Midbrain (tissue), 1 donor: ENCODE measurements around the gene GAS2L2.

ENCODE experiments used
- DNase-seq: peaks from one replicate; lab custom pipeline; 2025; lab: John Stamatoyannopoulos, UW

The GAS2L2 gene

GRCh38 chr17:35752945-35753764 lies at the start of gene GAS2L2:
Gene GAS2L2 (minus strand): TSS chr17:35753239. CDS start chr17:35752850, 389 bp downstream.
- DNase-seq: no peak

- peak; percentile 79 for DNase-seq
These were observed 48.7 kb upstream of the GAS2L2 start for GRCh38 chr17:35801583-35802224.

- peak; percentile 76 for DNase-seq
These were observed 46.9 kb upstream of the GAS2L2 start for GRCh38 chr17:35799942-35800341.

- no peak for DNase-seq
These were observed 44.9 kb upstream of the GAS2L2 start for GRCh38 chr17:35797918-35798317.

GRCh38 chr17:35797370-35797769 lies 44.3 kb upstream of the GAS2L2 start:
- DNase-seq: no peak

GRCh38 chr17:35796942-35797341 lies 43.9 kb upstream of the GAS2L2 start:
- no peak for DNase-seq

- DNase-seq: no peak
These were observed 42.8 kb upstream of the GAS2L2 start for GRCh38 chr17:35795871-35796265.

GRCh38 chr17:35795007-35795870 lies 42.2 kb upstream of the GAS2L2 start, which contains the start of gene MMP28:
Gene MMP28 (minus strand): TSS chr17:35795641. CDS start chr17:35795377, 264 bp downstream.
- no peak for DNase-seq

- DNase-seq: no peak
These were observed 40.2 kb upstream of the GAS2L2 start for GRCh38 chr17:35793257-35793656.

- DNase-seq: no peak
These were observed 38.8 kb upstream of the GAS2L2 start for GRCh38 chr17:35791681-35792350.

GRCh38 chr17:35790841-35791240 lies 37.8 kb upstream of the GAS2L2 start:
- no peak for DNase-seq

GRCh38 chr17:35788477-35789368 lies 35.7 kb upstream of the GAS2L2 start:
- peak; percentile 38 for DNase-seq

GRCh38 chr17:35786941-35787432 lies 33.9 kb upstream of the GAS2L2 start:
- no peak for DNase-seq

GRCh38 chr17:35784895-35785294 lies 31.9 kb upstream of the GAS2L2 start:
- DNase-seq: no peak

GRCh38 chr17:35780950-35781349 lies 27.9 kb upstream of the GAS2L2 start:
- DNase-seq: no peak

- no peak for DNase-seq
These were observed 25.7 kb upstream of the GAS2L2 start for GRCh38 chr17:35778641-35779196.

- no peak for DNase-seq
These were observed 22.5 kb upstream of the GAS2L2 start for GRCh38 chr17:35775583-35775982.

- no peak for DNase-seq
These were observed 22.0 kb upstream of the GAS2L2 start for GRCh38 chr17:35775039-35775438.

- DNase-seq: peak; percentile 65
These were observed 21.5 kb upstream of the GAS2L2 start for GRCh38 chr17:35774499-35774898.
